Measurements from ENCODE around the gene CACFD1.

DNA sequence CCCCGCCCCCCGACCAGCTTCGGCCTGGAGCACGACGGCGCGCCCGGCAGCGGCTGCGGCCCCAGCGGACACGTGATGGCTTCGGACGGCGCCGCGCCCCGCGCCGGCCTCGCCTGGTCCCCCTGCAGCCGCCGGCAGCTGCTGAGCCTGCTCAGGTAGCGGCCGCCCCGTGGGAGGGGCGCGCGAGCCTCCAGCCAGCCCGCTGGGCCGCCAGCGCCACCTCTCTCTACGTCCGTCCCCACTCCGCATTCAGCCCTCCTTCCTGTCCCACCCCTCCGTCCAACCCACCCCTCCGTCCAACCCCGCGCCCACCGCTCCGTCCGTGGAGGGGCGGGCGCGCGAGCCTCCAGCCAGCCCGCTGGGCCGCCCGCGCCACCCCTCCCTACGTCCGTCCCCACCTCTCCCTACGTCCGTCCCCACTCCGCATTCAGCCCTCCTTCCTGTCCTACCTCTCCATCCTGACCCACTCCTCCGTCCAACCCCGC is 31.1 kb upstream of the CACFD1 start:
- TF ChIP-seq, protein P1, sequence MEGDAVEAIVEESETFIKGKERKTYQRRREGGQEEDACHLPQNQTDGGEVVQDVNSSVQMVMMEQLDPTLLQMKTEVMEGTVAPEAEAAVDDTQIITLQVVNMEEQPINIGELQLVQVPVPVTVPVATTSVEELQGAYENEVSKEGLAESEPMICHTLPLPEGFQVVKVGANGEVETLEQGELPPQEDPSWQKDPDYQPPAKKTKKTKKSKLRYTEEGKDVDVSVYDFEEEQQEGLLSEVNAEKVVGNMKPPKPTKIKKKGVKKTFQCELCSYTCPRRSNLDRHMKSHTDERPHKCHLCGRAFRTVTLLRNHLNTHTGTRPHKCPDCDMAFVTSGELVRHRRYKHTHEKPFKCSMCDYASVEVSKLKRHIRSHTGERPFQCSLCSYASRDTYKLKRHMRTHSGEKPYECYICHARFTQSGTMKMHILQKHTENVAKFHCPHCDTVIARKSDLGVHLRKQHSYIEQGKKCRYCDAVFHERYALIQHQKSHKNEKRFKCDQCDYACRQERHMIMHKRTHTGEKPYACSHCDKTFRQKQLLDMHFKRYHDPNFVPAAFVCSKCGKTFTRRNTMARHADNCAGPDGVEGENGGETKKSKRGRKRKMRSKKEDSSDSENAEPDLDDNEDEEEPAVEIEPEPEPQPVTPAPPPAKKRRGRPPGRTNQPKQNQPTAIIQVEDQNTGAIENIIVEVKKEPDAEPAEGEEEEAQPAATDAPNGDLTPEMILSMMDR (IDR thresholded peaks at IDR 0.05; ENCODE audit: extremely low read depth in 1 of 2, insufficient read depth in 1 of 2, low read depth in 1 of 2, low read length in 2 of 2): no peak
- TF ChIP-seq EZH2 (IDR thresholded peaks at IDR 0.05; ENCODE audit: borderline replicate concordance, low read depth, low read length, severe bottlenecking): no peak
- no peak for TF ChIP-seq GATA2 (IDR thresholded peaks at IDR 0.05; ENCODE audit: insufficient read depth, insufficient read length, low read depth, low read length)
- TF ChIP-seq POLR2A (IDR thresholded peaks at IDR 0.05; ENCODE audit: low read depth, low read length): no peak
- TF ChIP-seq JUN (IDR thresholded peaks at IDR 0.05; ENCODE audit: borderline replicate concordance, insufficient read depth, insufficient read length, low read depth): no peak
- TF ChIP-seq, protein P2, sequence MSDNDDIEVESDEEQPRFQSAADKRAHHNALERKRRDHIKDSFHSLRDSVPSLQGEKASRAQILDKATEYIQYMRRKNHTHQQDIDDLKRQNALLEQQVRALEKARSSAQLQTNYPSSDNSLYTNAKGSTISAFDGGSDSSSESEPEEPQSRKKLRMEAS (IDR thresholded peaks at IDR 0.05; ENCODE audit: insufficient read depth, insufficient read length): no peak
- TF ChIP-seq POLR2AphosphoS5 (IDR thresholded peaks at IDR 0.05; ENCODE audit: insufficient read depth, low read depth, low read length): no peak
- no peak for TF ChIP-seq FOS (IDR thresholded peaks at IDR 0.05; ENCODE audit: borderline replicate concordance, insufficient read depth, low read length)
- TF ChIP-seq MYC (IDR thresholded peaks at IDR 0.05; ENCODE audit: low read depth, low read length): no peak

All from endothelial cell of umbilical vein (primary cell).